HepG2 (cell line): ENCODE data around the gene AMHR2. TPM values are rescaled to one million over a fixed set of nuclear protein-coding genes. Genes with fewer than 3 reads are reported as not detected.

Experiments
- ATF7 ChIP-seq, 2 experiments: fragments of 450-650 bp in 1 of 2; sonication (generic) in 1 of 2; formaldehyde crosslinking in 1 of 2; IDR thresholded peaks; 2 replicates each; pipeline versions ENCODE4 v1.4.0 to v1.6.1; 2016 to 2020; ENCODE audit warnings: antibody characterized with exemption in 1 of 2, mild to moderate bottlenecking in 1 of 2, missing genetic modification reagents in 1 of 2
- BORCS8-MEF2B ChIP-seq: sonication (generic); formaldehyde crosslinking; IDR thresholded peaks from 2 replicates; pipeline ENCODE4 v1.8.0; 2022; ENCODE audit warnings: mild to moderate bottlenecking, missing genetic modification reagents
- BRD4 ChIP-seq: sonication (generic); formaldehyde crosslinking; IDR thresholded peaks from 2 replicates; pipeline ENCODE4 v1.4.0; 2020; ENCODE audit warnings: missing genetic modification reagents
- EEA1 ChIP-seq: sonication (generic); formaldehyde crosslinking; IDR thresholded peaks from 2 replicates; pipeline ENCODE4 v1.5.1; 2020; ENCODE audit warnings: mild to moderate bottlenecking, missing genetic modification reagents, borderline replicate concordance
- FOSL1 ChIP-seq: sonication (generic); formaldehyde crosslinking; IDR thresholded peaks from 2 replicates; pipeline ENCODE4 v1.9.0; 2021; ENCODE audit warnings: missing genetic modification reagents, borderline replicate concordance
- IRF2 ChIP-seq: IDR thresholded peaks from 2 replicates; pipeline ENCODE4 v1.6.1; 2018; ENCODE audit warnings: missing genetic modification reagents, missing compliant biosample characterization
- RAD21 ChIP-seq: fragments of 450-650 bp; formaldehyde crosslinking; IDR thresholded peaks from 2 replicates; pipeline ENCODE4 v1.5.0; 2020; ENCODE audit warnings: mild to moderate bottlenecking
- TIGD3 ChIP-seq: sonication (generic); formaldehyde crosslinking; IDR thresholded peaks from 2 replicates; pipeline ENCODE4 v1.5.1; 2020; ENCODE audit warnings: mild to moderate bottlenecking, missing genetic modification reagents, borderline replicate concordance
- ZFAT ChIP-seq: sonication (generic); formaldehyde crosslinking; conservative IDR thresholded peaks from 2 replicates; pipeline ENCODE4 v1.8.1; 2023; ENCODE audit warnings: missing genetic modification reagents, inconsistent platforms
- ZNF143 ChIP-seq: sonication (generic); formaldehyde crosslinking; IDR thresholded peaks from 2 replicates; pipeline ENCODE4 v1.4.0; 2020; ENCODE audit warnings: missing genetic modification reagents
- ZNF230 ChIP-seq: sonication (generic); formaldehyde crosslinking; IDR thresholded peaks from 2 replicates; pipeline ENCODE4 v1.4.0; 2020; ENCODE audit warnings: mild to moderate bottlenecking, missing genetic modification reagents
- ZNF331 ChIP-seq: sonication (generic); formaldehyde crosslinking; IDR thresholded peaks from 2 replicates; pipeline ENCODE4 v1.4.0; 2020; ENCODE audit warnings: missing genetic modification reagents
- ZNF383 ChIP-seq: sonication (generic); formaldehyde crosslinking; IDR thresholded peaks from 2 replicates; pipeline ENCODE4 v1.4.0; 2020; ENCODE audit warnings: missing genetic modification reagents, mild to moderate bottlenecking, borderline replicate concordance
- ZNF44 ChIP-seq: sonication (generic); formaldehyde crosslinking; IDR thresholded peaks from 2 replicates; pipeline ENCODE4 v1.5.1; 2020; ENCODE audit warnings: mild to moderate bottlenecking, missing genetic modification reagents
- ZNF639 ChIP-seq: conservative IDR thresholded peaks from 2 replicates; pipeline ENCODE4 v1.6.1; 2018; ENCODE audit warnings: missing genetic modification reagents
- ZNF740 ChIP-seq: sonication (generic); formaldehyde crosslinking; IDR thresholded peaks from 2 replicates; pipeline ENCODE4 v1.4.0; 2020; ENCODE audit warnings: missing genetic modification reagents
- ZNF772 ChIP-seq: sonication (generic); formaldehyde crosslinking; IDR thresholded peaks from 2 replicates; pipeline ENCODE4 v1.5.0; 2020; ENCODE audit warnings: mild to moderate bottlenecking, missing genetic modification reagents
- polyA plus RNA-seq, 8 experiments: library from polyadenylated mRNA; depleted of rRNA in 3 of 8; stranded (reverse) in 7 of 8; unstranded in 1 of 8; fragments of >200 nt; fragmentation: Illumina TruSeq in 4 of 8; extraction: Trizol in 4 of 8; gene quantifications; 2 replicates each; pipeline versions ENCODE4 v1.2.1 to v1.2.3, GENCODE V29; 2011 to 2016; ENCODE audit warnings: low read depth in 4 of 8, missing spikeins in 1 of 8, mixed read lengths in 1 of 8; ENCODE audit not compliant: insufficient read depth in 1 of 8
- total RNA-seq, 5 experiments: library from RNA; depleted of rRNA; stranded (reverse); fragments of >200 nt; fragmentation: Illumina TruSeq; extraction: Trizol; gene quantifications; 2 replicates each; pipeline ENCODE4 v1.2.3, GENCODE V29; 2016; ENCODE audit warnings: low read depth in 1 of 5
- TF ChIP-seq, protein P1 (sequence below): sonication (generic); formaldehyde crosslinking; IDR thresholded peaks from 2 replicates; pipeline ENCODE4 v1.5.1; 2020; ENCODE audit warnings: missing genetic modification reagents, mild to moderate bottlenecking, borderline replicate concordance
- TF ChIP-seq, protein P2 (sequence below): sonication (generic); formaldehyde crosslinking; IDR thresholded peaks from 2 replicates; pipeline ENCODE4 v1.5.0; 2020; ENCODE audit warnings: missing genetic modification reagents
- TF ChIP-seq, protein P3 (sequence below), 2 experiments: sonication (generic) in 1 of 2; formaldehyde crosslinking in 1 of 2; IDR thresholded peaks; 2 replicates each; pipeline versions ENCODE4 v1.4.0 to v1.6.1; 2018 to 2020; ENCODE audit warnings: missing genetic modification reagents in 2 of 2, borderline replicate concordance in 1 of 2, low read depth in 1 of 2, mild to moderate bottlenecking in 1 of 2, missing biosample characterization in 1 of 2

AMHR2 gene
- total and polyA plus RNA-seq, 2 of the 13 experiments (the other 11 are each of a cell fraction or from before 2014, with no cell fraction given) = 0.24 to 0.58 TPM

DNA sequence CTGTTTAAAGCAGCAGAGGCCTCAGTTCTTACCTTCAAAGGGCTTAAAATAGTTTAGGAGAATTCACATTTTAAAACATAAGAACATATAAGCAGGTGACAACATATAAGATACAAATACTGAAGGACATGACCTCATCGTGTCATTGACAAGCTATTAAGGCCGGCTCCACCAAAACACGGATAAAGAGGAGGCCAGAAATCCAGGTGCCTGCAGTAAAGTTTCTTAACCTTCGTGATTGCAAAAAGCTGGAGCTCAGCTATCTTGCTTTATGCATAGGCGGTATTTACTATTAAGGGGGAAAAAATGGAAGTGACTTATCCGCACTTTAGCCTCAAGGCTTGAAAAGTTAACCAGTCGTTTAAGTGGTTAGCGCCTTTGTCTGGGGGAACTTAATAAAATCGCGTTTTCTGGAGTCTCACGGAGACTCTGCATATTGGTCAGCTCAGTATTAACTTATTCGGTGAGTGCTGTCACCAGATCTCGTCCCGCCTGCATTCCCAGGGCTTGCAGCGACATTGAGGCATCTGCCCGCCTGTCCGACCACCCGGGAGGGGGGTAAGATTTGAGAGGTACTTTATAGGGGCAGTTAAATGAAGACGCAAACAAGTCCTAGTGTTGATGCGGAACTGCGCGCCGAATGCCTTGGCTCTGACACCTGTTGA lies 44.8 kb upstream of the AMHR2 start (continued):
- TF ChIP-seq, protein P1, sequence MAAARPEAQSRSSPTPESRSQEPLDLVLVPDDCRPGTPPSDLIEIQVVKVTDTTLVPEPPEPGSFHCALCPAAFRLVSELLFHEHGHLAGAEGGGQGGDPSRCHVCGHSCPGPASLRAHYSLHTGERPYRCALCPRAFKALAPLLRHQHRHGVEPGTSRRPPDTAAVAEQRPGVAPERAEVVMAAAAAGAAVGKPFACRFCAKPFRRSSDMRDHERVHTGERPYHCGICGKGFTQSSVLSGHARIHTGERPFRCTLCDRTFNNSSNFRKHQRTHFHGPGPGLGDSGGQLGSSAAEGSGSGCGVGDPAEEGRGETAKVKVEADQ (CRISPR knock-in tag) = peak; percentile 48; the same call in 1 of the 2 replicates
- no peak for TF ChIP-seq TIGD3 (CRISPR knock-in tag)
- peak; percentile 9; the same call in 1 of the 2 replicates for TF ChIP-seq ZNF143 (CRISPR knock-in tag)
- TF ChIP-seq ZNF331 (CRISPR knock-in tag) = no peak
- TF ChIP-seq ZNF383 (CRISPR knock-in tag) = no peak
- TF ChIP-seq ZNF772 (CRISPR knock-in tag) = 0 out of 2 replicates have a peak, but pooled peaks have one; percentile 53
- TF ChIP-seq ZNF44 (CRISPR knock-in tag) = 0 out of 2 replicates have a peak, but pooled peaks have one; percentile 64
- TF ChIP-seq ZNF639 (CRISPR knock-in tag) = no peak
- TF ChIP-seq, protein P2, sequence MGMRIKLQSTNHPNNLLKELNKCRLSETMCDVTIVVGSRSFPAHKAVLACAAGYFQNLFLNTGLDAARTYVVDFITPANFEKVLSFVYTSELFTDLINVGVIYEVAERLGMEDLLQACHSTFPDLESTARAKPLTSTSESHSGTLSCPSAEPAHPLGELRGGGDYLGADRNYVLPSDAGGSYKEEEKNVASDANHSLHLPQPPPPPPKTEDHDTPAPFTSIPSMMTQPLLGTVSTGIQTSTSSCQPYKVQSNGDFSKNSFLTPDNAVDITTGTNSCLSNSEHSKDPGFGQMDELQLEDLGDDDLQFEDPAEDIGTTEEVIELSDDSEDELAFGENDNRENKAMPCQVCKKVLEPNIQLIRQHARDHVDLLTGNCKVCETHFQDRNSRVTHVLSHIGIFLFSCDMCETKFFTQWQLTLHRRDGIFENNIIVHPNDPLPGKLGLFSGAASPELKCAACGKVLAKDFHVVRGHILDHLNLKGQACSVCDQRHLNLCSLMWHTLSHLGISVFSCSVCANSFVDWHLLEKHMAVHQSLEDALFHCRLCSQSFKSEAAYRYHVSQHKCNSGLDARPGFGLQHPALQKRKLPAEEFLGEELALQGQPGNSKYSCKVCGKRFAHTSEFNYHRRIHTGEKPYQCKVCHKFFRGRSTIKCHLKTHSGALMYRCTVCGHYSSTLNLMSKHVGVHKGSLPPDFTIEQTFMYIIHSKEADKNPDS (CRISPR knock-in tag) = no peak
- peak; percentile 52; the same call in 1 of the 2 replicates for TF ChIP-seq BORCS8-MEF2B (CRISPR knock-in tag)
- TF ChIP-seq ZNF740 (CRISPR knock-in tag) = 0 out of 2 replicates have a peak, but pooled peaks have one; percentile 22
- TF ChIP-seq ZFAT (CRISPR knock-in tag) = no peak
- TF ChIP-seq FOSL1 (CRISPR knock-in tag) = no peak
- TF ChIP-seq RAD21 = peak; percentile 28; the same call in 1 of the 2 replicates
- TF ChIP-seq ZNF230 = 0 out of 2 replicates have a peak, but pooled peaks have one; percentile 42
- TF ChIP-seq BRD4 (CRISPR knock-in tag) = 0 out of 2 replicates have a peak, but pooled peaks have one; percentile 45
- no peak for TF ChIP-seq EEA1 (CRISPR knock-in tag)
- TF ChIP-seq, protein P3, sequence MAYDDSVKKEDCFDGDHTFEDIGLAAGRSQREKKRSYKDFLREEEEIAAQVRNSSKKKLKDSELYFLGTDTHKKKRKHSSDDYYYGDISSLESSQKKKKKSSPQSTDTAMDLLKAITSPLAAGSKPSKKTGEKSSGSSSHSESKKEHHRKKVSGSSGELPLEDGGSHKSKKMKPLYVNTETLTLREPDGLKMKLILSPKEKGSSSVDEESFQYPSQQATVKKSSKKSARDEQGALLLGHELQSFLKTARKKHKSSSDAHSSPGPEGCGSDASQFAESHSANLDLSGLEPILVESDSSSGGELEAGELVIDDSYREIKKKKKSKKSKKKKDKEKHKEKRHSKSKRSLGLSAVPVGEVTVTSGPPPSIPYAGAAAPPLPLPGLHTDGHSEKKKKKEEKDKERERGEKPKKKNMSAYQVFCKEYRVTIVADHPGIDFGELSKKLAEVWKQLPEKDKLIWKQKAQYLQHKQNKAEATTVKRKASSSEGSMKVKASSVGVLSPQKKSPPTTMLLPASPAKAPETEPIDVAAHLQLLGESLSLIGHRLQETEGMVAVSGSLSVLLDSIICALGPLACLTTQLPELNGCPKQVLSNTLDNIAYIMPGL (CRISPR knock-in tag; IDR thresholded peaks at IDR 0.05; ENCODE audit: borderline replicate concordance in 1 of 2, low read depth in 1 of 2) = 0 out of 4 replicates have a peak, but pooled peaks of 1 of the 2 experiments have one; percentile 0
- TF ChIP-seq IRF2 (CRISPR knock-in tag) = no peak
- peak; percentile 44; the same call in 1 of the 2 replicates for TF ChIP-seq ATF7 (IDR thresholded peaks at IDR 0.05)
- no peak for TF ChIP-seq ATF7 (CRISPR knock-in tag; IDR thresholded peaks at IDR 0.05)
